Heart left ventricle (tissue), 16 donors: ENCODE results near the gene PCDHB11. TPM values are rescaled to one million over a fixed set of nuclear protein-coding genes. Genes with fewer than 3 reads are reported as not detected.
"Not testable (repeated sequence)": the region's sequence is repeated elsewhere in the genome, so short reads cannot be mapped to it uniquely, and the experiment has no call there.

Source experiments
- ATAC-seq, 4 donors: fragments of 200-7000 bp; cut with Tn5 transposase; one replicate each; pipeline ENCODE4 v1.9.1; 2020 to 2022; ENCODE audit warnings: moderate library complexity in 4 of 4, mild to moderate bottlenecking in 3 of 4, moderate number of reproducible peaks in 1 of 4
- DNase-seq, 5 donors: peaks; one replicate each; pipeline ENCODE4 v3.0.0-alpha.2; 2020
- H3K27ac ChIP-seq, 12 donors: fragments of 200-600 bp; sonication (generic) in 4 of 12; one replicate each; pipeline versions ENCODE4 v1.5.0 to v1.8.0; 2016 to 2022; ENCODE audit warnings: mild to moderate bottlenecking in 2 of 12
- H3K27me3 ChIP-seq, 9 donors: fragments of 200-600 bp; sonication (generic) in 2 of 9; one replicate each; pipeline versions ENCODE4 v1.5.1 to v1.8.0; 2016 to 2022; ENCODE audit warnings: mild to moderate bottlenecking in 3 of 9
- H3K36me3 ChIP-seq, 9 donors: fragments of 200-600 bp; sonication (generic) in 2 of 9; one replicate each; pipeline versions ENCODE4 v1.5.0 to v1.8.0; 2018 to 2022; ENCODE audit warnings: mild to moderate bottlenecking in 2 of 9
- H3K4me1 ChIP-seq, 12 donors: fragments of 200-600 bp; sonication (generic) in 4 of 12; one replicate each; pipeline versions ENCODE4 v1.5.0 to v1.8.0; 2016 to 2022; ENCODE audit warnings: mild to moderate bottlenecking in 3 of 12
- H3K4me3 ChIP-seq, 12 donors: fragments of 200-600 bp; sonication (generic) in 4 of 12; one replicate each; pipeline versions ENCODE4 v1.5.0 to v1.8.0; 2017 to 2022; ENCODE audit warnings: mild to moderate bottlenecking in 9 of 12, moderate library complexity in 4 of 12
- H3K9me3 ChIP-seq, 12 donors: fragments of 200-600 bp; sonication (generic) in 4 of 12; one replicate each; pipeline versions ENCODE4 v1.5.0 to v1.8.0; 2016 to 2022; ENCODE audit warnings: mild to moderate bottlenecking in 1 of 12
- POLR2A ChIP-seq, 2 donors: fragments of 450-650 bp; IDR thresholded peaks; one replicate each; pipeline ENCODE4 v1.6.1; 2017; ENCODE audit warnings: antibody characterized with exemption in 2 of 2, mild to moderate bottlenecking in 2 of 2, moderate library complexity in 2 of 2
- WGBS, 4 donors: extraction: QIAGEN DNeasy Blood & Tissue Kit in 2 of 4; methylation state at CpG; one replicate each; pipeline versions ENCODE4 v1.1.5 to v1.1.7; 2013 to 2018; 5-methylcytosine and 5-hydroxymethylcytosine counted together
- intact Hi-C, 10 donors: fragments of 100-400 bp; cut with DNase I; formaldehyde crosslinking; loops; one replicate each; pipeline versions ENCODE4 v1.11.1 to v1.14.2; 2022
- polyA plus RNA-seq, 2 donors: library from polyadenylated mRNA; stranded (reverse); fragments of 200-250 nt; gene quantifications; one replicate each; pipeline ENCODE4 v1.2.3, GENCODE V29; 2013
- total RNA-seq, 9 donors: library from RNA; depleted of rRNA in 2 of 9; stranded (reverse); fragments of >200 nt in 2 of 9; fragmentation: NEBNext Ultra II Directional in 3 of 9; extraction: Animal tissue kit (Norgen Biotek cat#: 25700) in 3 of 9; gene quantifications; one replicate each; pipeline versions ENCODE4 v1.1.0 to v1.2.4, GENCODE V29; 2016 to 2023
- TF ChIP-seq, protein P1 (sequence below), 12 donors: fragments of 200-600 bp; sonication (generic) in 4 of 12; IDR thresholded peaks; one replicate each; pipeline versions ENCODE4 v1.5.0 to v1.8.0; 2018 to 2022; ENCODE audit warnings: antibody characterized with exemption in 12 of 12, mild to moderate bottlenecking in 5 of 12
- donor health status: ischemic (EF 13 %, LVEDD 7.1; RV severe dilation, severe dysfunction).
- donor health status: healthy with polysubstance abuse.
- donor health status: DM: no; HTN: yes; CAD: no.
- donor health status: DM: no; HTN: no; CAD: no.
- donor health status: ischemic (EF 25% LVEDD 6.9; RV normal size, moderate dysfunction).
- donor health status: ischemic (EF 25% LVEDD 5.7; RV mildly dilated, moderate dysfunction).
- donor health status: healthy.
- donor health status: DM: yes; HTN: yes; CAD: no.
- donor health status: ischemic (EF 35%, LVEDD 5.7; RV mildly dilated, moderate dysfunction).
- donor health status: nonischemic (EF 11% LVEDD 7.7; RV severe dilation, severe dysfunction).
- donor health status: DM: yes; HTN: yes; CAD: no.
- donor health status: PGD.
- donor health status: ischemic (EF 29% LVEDD 5.4; RV normal size, mild dysfunction).
- donor health status: nonischemic (EF 23%, LVEDD 6.1; RV moderate dilation, normal function).

PCDHB11 gene
- total and polyA plus RNA-seq, 11 donors, result 0.23 to 2.8 (median 1.1) TPM

- H3K4me3 ChIP-seq, result no peak overlapping the region
- H3K27ac ChIP-seq, result no peak overlapping the region
- intact Hi-C loops, result loop anchor here in 2 of 10 donors (5.0 to 10.0 kb wide), 2 partner anchors 382 to 384 kb away; no protein-coding TSS in a partner anchor
- H3K27me3 ChIP-seq, result peaks cover 0 to 72% (median 24%) of the 10 kb centered on the region in 9 donors
- 46 to 64% (median 49%) methylated on average over 1 of the region's 1 CpG for WGBS, 4 donors
- ATAC-seq (no peak), DNase-seq (no peak)
- H3K4me1 ChIP-seq, result no peaks in the 10 kb centered on the region
- peaks cover 0 to 78% (median 29%) of the 10 kb centered on the region in 12 donors for H3K9me3 ChIP-seq
- no peak for TF ChIP-seq POLR2A (IDR thresholded peaks at IDR 0.05)
- TF ChIP-seq, protein P1, sequence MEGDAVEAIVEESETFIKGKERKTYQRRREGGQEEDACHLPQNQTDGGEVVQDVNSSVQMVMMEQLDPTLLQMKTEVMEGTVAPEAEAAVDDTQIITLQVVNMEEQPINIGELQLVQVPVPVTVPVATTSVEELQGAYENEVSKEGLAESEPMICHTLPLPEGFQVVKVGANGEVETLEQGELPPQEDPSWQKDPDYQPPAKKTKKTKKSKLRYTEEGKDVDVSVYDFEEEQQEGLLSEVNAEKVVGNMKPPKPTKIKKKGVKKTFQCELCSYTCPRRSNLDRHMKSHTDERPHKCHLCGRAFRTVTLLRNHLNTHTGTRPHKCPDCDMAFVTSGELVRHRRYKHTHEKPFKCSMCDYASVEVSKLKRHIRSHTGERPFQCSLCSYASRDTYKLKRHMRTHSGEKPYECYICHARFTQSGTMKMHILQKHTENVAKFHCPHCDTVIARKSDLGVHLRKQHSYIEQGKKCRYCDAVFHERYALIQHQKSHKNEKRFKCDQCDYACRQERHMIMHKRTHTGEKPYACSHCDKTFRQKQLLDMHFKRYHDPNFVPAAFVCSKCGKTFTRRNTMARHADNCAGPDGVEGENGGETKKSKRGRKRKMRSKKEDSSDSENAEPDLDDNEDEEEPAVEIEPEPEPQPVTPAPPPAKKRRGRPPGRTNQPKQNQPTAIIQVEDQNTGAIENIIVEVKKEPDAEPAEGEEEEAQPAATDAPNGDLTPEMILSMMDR (IDR thresholded peaks at IDR 0.05), result no peak
- H3K36me3 ChIP-seq, result peaks cover 0 to 4% (median 0%) of the 10 kb centered on the region in 9 donors
These were observed 19.1 kb upstream of the PCDHB11 start for GRCh38 chr5:141180313-141180712.

- ATAC-seq (peak in 3 of 4 donors; percentile 33 to 70 (median 37)), DNase-seq (peak in 2 of 5 donors; percentile 41 to 55)
- peak within 1 kb of the TSS in 10 of 12 donors; percentile 30 to 62 (median 48) for H3K4me3 ChIP-seq
- no peaks in the 10 kb centered on the region for H3K4me1 ChIP-seq
- TF ChIP-seq POLR2A (IDR thresholded peaks at IDR 0.05), result no peak
- TF ChIP-seq, protein P1 (IDR thresholded peaks at IDR 0.05), result peak in 9 of 12 donors; percentile 9 to 56 (median 45)
- H3K9me3 ChIP-seq, result peaks cover 0 to 78% (median 30%) of the 10 kb centered on the region in 12 donors
- H3K36me3 ChIP-seq, result peaks cover 0 to 8% (median 0%) of the 10 kb centered on the region in 9 donors
- WGBS, 4 donors, result 7 to 17% (median 13%) methylated on average over 13 of the region's 13 CpGs
- peak within 1 kb of the TSS in 8 of 12 donors; percentile 2 to 72 (median 27) for H3K27ac ChIP-seq
- peaks cover 0 to 67% (median 13%) of the 10 kb centered on the region in 9 donors for H3K27me3 ChIP-seq
- intact Hi-C loops, result loop anchor here in 2 of 10 donors (5.0 to 10.0 kb wide), 2 partner anchors 380 to 383 kb away; no protein-coding TSS in a partner anchor
These were observed 17.2 kb upstream of the PCDHB11 start, which contains the start of gene PCDHB16 for GRCh38 chr5:141182248-141182647. Gene PCDHB16, plus strand, starts transcription at chr5:141182387. Its CDS starts 173 bp downstream, at chr5:141182560.

DNA sequence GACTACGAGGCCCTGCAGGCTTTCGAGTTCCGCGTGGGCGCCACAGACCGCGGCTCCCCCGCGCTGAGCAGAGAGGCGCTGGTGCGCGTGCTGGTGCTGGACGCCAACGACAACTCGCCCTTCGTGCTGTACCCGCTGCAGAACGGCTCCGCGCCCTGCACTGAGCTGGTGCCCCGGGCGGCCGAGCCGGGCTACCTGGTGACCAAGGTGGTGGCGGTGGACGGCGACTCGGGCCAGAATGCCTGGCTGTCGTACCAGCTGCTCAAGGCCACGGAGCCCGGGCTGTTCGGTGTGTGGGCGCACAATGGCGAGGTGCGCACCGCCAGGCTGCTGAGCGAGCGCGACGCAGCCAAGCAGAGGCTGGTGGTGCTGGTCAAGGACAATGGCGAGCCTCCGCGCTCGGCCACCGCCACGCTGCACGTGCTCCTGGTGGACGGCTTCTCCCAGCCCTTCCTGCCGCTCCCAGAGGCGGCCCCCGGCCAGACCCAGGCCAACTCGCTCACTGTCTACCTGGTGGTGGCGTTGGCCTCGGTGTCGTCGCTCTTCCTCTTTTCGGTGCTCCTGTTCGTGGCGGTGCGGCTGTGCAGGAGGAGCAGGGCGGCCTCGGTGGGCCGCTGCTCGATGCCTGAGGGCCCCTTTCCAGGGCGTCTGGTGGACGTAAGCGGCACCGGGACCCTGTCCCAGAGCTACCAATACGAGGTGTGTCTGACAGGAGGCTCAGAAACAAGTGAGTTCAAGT lies 15.1 kb upstream of the PCDHB11 start:
- not testable (repeated sequence) for H3K4me3 ChIP-seq, ATAC-seq, H3K27ac ChIP-seq, H3K36me3 ChIP-seq, DNase-seq, H3K4me1 ChIP-seq
- intact Hi-C loops, result loop anchor here in 2 of 10 donors (5.0 to 10.0 kb wide), 2 partner anchors 378 to 381 kb away; no protein-coding TSS in a partner anchor
- Histone ChIP-seq H3K27me3 (peaks cover 0 to 61% (median 6%) of the 10 kb centered on the region in 9 donors), H3K9me3 (peaks cover 0 to 80% (median 28%) of the 10 kb centered on the region in 12 donors)
- WGBS, 4 donors, result 30 to 50% (median 35%) methylated on average over 9 to 59 of the region's 69 CpGs

- no peak for DNase-seq
- 16 to 26% (median 23%) methylated on average over 9 of the region's 9 CpGs for WGBS, 4 donors
- TF ChIP-seq POLR2A (IDR thresholded peaks at IDR 0.05), result no peak
- TF ChIP-seq, protein P1 (IDR thresholded peaks at IDR 0.05), result peak in 9 of 12 donors; percentile 7 to 42 (median 34)
- Histone ChIP-seq H3K27me3 (peaks cover 0 to 52% (median 0%) of the 10 kb centered on the region in 9 donors), H3K36me3 (peaks cover 0 to 8% (median 0%) of the 10 kb centered on the region in 9 donors), H3K4me3 (peak within 1 kb of the TSS in 1 of 12 donors; percentile 10), H3K27ac (no peak within 1 kb of the TSS), H3K9me3 (peaks cover 0 to 97% (median 36%) of the 10 kb centered on the region in 12 donors), H3K4me1 (no peaks in the 10 kb centered on the region)
- intact Hi-C loops, result loop anchor here in 1 of 10 donors (10.0 kb wide), 1 partner anchor 378 kb away; no protein-coding TSS in a partner anchor
- ATAC-seq, result no peak
These were observed 12.4 kb upstream of the PCDHB11 start, which contains the start of gene PCDHB9 for GRCh38 chr5:141186897-141187512. Gene PCDHB9, plus strand, starts transcription at chr5:141187161. Its CDS starts 158 bp downstream, at chr5:141187319.

- not testable (repeated sequence) for ATAC-seq, H3K4me1 ChIP-seq, H3K36me3 ChIP-seq, DNase-seq, H3K4me3 ChIP-seq, H3K27ac ChIP-seq
- 24 to 37% (median 29%) methylated on average over 11 to 33 of the region's 37 CpGs for WGBS, 4 donors
- Histone ChIP-seq H3K9me3 (peaks cover 0 to 96% (median 36%) of the 10 kb centered on the region in 12 donors), H3K27me3 (peaks cover 0 to 39% (median 0%) of the 10 kb centered on the region in 9 donors)
- intact Hi-C loops, result loop anchor here in 1 of 10 donors (10.0 kb wide), 1 partner anchor 376 kb away; no protein-coding TSS in a partner anchor
These were observed 10.7 kb upstream of the PCDHB11 start for GRCh38 chr5:141188682-141189081.

DNA sequence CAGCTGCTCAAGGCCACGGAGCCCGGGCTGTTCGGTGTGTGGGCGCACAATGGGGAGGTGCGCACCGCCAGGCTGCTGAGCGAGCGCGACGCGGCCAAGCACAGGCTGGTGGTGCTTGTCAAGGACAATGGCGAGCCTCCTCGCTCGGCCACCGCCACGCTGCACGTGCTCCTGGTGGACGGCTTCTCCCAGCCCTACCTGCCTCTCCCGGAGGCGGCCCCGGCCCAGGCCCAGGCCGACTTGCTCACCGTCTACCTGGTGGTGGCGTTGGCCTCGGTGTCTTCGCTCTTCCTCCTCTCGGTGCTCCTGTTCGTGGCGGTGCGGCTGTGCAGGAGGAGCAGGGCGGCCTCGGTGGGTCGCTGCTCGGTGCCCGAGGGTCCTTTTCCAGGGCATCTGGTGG lies 10.3 kb upstream of the PCDHB11 start:
- intact Hi-C loops, result loop anchor here in 1 of 10 donors (10.0 kb wide), 1 partner anchor 376 kb away; no protein-coding TSS in a partner anchor
- H3K9me3 ChIP-seq, result peaks cover 0 to 94% (median 36%) of the 10 kb centered on the region in 12 donors
- not testable (repeated sequence) for H3K27ac ChIP-seq

More for the DNA sequence above, 10.3 kb upstream of the PCDHB11 start:
- not testable (repeated sequence) for H3K36me3 ChIP-seq, H3K4me3 ChIP-seq, H3K4me1 ChIP-seq, DNase-seq, ATAC-seq
- H3K27me3 ChIP-seq, result peaks cover 0 to 38% (median 0%) of the 10 kb centered on the region in 9 donors
- 26 to 50% (median 36%) methylated on average over 6 to 35 of the region's 35 CpGs for WGBS, 4 donors
